Astrocyte of the spinal cord (primary cell): ENCODE measurements around the gene SUN1.

Experiments used
- DNase-seq: peaks from one replicate; pipeline ENCODE4 v3.0.0; 2011; ENCODE audit warnings: low read depth, low spot score
- H3K4me3 ChIP-seq: 2 replicates; pipeline ENCODE4 v1.5.1; 2011; ENCODE audit warnings: low read depth, mild to moderate bottlenecking, low read length, moderate library complexity
- CTCF ChIP-seq: IDR thresholded peaks from 2 replicates; pipeline ENCODE4 v1.5.1; 2012; ENCODE audit warnings: low read depth, mild to moderate bottlenecking, low read length, inconsistent platforms
- in situ Hi-C: cut with HindIII; loops from 2 replicates; pipeline ENCODE4 v1.10.0; 2017; ENCODE audit warnings: low sequenced_read_pairs

The SUN1 gene

GRCh38 chr7:881441-882234 lies 49.4 kb downstream of the SUN1 start:
- in situ Hi-C loops: no loop called here
- DNase-seq: no peak
- H3K4me3 ChIP-seq: no peak overlapping the region
- no peak for TF ChIP-seq CTCF

- DNase-seq: no peak
- in situ Hi-C loops: no loop called here
- no peak overlapping the region for H3K4me3 ChIP-seq
These were observed 50.2 kb downstream of the SUN1 start for GRCh38 chr7:882336-883035.

DNA sequence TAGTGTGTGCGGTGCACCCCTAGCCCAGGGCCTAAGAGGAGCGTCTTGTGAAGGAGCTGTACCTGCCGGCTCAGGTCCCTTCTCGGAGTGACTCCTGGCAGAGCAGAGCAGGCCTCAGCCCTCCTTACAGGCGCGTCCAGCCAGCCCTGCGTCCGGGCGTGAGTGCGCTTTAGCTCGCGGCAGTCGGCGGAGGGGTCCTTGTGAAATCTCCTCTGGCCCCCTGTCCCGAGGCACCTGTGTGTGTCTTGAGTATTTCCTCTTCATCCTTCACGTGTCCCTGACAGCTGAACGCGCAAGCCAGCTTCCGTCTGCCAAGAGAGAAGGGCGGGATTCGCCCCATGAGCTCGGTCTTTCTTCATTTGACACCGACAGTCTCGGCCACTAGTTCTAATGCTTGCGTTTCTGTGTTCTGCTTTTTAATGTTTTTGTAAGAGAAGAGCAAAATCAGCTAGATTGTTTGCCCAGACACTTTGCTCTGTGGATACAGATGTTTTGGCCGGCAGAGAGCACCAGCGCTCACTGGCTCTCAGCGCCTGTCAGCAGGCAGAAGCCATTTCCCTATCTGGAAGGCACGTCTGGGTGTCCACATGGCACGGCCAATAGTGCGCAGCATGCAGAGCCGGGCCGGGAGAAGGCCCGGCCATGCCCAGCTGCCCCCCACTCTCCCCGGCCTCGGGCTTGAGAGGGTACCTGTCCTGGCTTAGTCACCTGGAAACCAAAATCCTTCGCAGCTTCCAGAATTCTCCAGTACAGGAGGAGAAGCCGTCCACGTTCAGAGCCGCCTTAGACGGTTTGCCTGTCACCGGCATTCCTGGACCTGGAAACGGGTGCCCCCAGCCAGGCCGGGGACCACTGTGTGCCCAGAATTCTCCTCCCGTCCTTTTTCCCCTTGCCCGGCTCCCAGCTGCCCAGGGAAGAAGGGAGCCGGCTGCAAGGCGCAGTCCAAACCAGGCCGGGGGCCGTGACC lies 51.1 kb downstream of the SUN1 start:
- in situ Hi-C loops: no loop called here
- no peak overlapping the region for H3K4me3 ChIP-seq
- TF ChIP-seq CTCF: no peak
- DNase-seq: no peak

More at GRCh38 chr7:882336-883035, 50.2 kb downstream of the SUN1 start:
- TF ChIP-seq CTCF: no peak

- DNase-seq: no peak
- no peak for TF ChIP-seq CTCF
- no peak overlapping the region for H3K4me3 ChIP-seq
- in situ Hi-C loops: no loop called here
These were observed 52.1 kb downstream of the SUN1 start for GRCh38 chr7:884191-885003.

DNA sequence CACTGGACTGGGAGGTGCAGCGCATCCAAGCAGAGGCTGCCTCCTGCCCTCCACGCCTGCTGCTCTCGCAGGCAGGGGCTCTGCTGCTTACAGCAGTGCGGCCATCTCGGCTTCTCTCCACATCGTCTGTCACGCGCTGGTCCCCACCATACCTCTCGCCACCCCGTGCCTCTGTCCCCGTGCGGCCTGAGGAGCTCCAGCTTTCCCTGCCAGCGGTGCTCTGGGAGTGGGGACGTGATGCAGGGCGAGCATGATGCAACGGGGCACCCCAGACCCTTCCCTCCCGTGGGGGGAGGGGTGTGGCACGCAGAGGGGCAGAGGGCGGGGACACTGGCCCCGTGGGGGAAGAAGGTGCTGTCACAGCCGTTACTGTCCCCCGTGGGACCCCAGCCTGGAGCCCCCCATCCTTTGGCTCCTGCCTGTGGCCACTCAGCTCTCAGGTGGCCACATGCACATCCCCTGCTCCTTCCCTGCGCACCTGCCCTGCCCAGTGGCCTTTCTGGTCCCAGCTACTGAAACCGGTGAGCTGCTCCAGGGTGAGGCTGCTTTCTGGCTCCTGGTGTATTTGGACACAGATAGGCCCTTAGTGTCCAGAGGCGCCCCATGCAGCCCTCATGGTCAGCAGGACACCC lies 53.1 kb downstream of the SUN1 start:
- H3K4me3 ChIP-seq: no peak overlapping the region
- DNase-seq: no peak
- no peak for TF ChIP-seq CTCF
- in situ Hi-C loops: no loop called here
